HL-60/S4 treated with phorbol 12-myristate 13-acetate at 8.2 ng/mL for 4 days and 3 days (cell line): ENCODE measurements around the gene PITPNM3.

Experiments
- in situ Hi-C: fragments of 300-500 bp; cut with MboI; formaldehyde crosslinking; loops from 2 replicates; pipeline ENCODE4 v1.15.0; 2022; ENCODE audit warnings: low sequenced_read_pairs

Gene PITPNM3

GRCh38 chr17:6425407-6425806 lies 130.9 kb downstream of the PITPNM3 start:
- in situ Hi-C loops: loop anchor here (25.0 kb wide), 1 partner anchor 838 kb away; the partner anchor contains the start of gene NLRP1

- in situ Hi-C loops: no loop called here
These were observed 132.4 kb downstream of the PITPNM3 start for GRCh38 chr17:6423931-6424330.

- in situ Hi-C loops: no loop called here
These were observed 133.6 kb downstream of the PITPNM3 start for GRCh38 chr17:6422654-6423241.

- in situ Hi-C loops: no loop called here
These were observed 134.4 kb downstream of the PITPNM3 start for GRCh38 chr17:6421700-6422604.

GRCh38 chr17:6420173-6420641 lies 136.1 kb downstream of the PITPNM3 start:
- in situ Hi-C loops: no loop called here

- in situ Hi-C loops: no loop called here
These were observed 140.7 kb downstream of the PITPNM3 start for GRCh38 chr17:6415616-6416015.

- in situ Hi-C loops: no loop called here
These were observed 143.3 kb downstream of the PITPNM3 start for GRCh38 chr17:6413065-6413464.

GRCh38 chr17:6408735-6409134 lies 147.6 kb downstream of the PITPNM3 start:
- in situ Hi-C loops: no loop called here

GRCh38 chr17:6408276-6408675 lies 148.1 kb downstream of the PITPNM3 start:
- in situ Hi-C loops: no loop called here

- in situ Hi-C loops: no loop called here
These were observed 154.1 kb downstream of the PITPNM3 start for GRCh38 chr17:6402258-6402657.
